ENCODE results near the gene PRKCI. TPM values are rescaled to one million over a fixed set of nuclear protein-coding genes. Genes with fewer than 3 reads are reported as not detected.
A peak's percentile ranks its signal among the peaks of the same experiment; 100 is the strongest.

Gene PRKCI
- total RNA-seq, 1 donor from 2014 or later: 167 TPM

- peak; percentile 53 for DNase-seq (ENCODE audit: low read depth)
Observed at GRCh38 chr3:170343859-170344258, 121.6 kb downstream of the PRKCI start.

- DNase-seq (ENCODE audit: low read depth): no peak
Observed at GRCh38 chr3:170344971-170345370, 122.7 kb downstream of the PRKCI start.

GRCh38 chr3:170346481-170347392 lies 124.5 kb downstream of the PRKCI start:
- peak; percentile 96 for DNase-seq (ENCODE audit: low read depth)

DNA sequence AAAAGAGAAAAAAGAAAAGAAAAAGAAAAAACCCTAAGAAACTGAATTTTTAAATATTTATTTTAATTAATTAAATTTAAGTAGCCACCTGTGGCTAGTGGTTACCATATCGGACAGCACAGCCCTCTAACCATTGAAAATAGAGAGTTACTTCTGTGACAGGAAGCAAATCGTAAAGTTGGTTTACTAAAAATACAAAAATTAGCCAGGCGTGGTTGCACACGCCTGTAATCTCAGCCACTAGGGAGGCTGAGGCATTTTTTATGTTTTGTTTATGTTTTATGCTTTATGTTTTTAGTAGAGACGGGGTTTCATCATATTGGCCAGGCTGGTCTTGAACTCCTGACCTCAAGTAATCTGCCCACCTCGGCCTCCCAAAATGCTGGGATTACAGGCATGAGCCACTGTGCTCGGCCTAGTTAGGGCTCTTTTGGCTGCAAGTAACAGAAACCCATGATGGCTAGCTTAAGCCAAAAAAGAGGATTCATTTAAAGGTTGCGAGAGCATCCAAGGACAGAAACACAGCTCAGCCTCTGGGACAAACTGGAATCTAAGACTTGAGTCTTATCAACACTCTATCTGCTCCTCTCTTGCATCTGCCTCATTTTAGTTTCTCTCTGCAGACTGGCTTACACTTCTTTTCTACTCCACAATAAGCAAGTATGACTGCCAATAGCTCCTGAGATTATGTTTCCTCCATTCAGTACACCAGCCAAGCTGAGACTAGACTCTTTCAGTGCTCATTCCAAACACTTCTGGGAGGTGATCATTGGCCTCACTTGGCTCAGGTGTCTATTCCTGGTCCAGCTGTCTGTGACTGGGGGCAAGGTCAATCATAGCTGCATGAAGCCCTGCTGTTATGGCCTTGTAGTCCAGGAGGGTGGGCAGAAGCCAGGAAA lies 128.5 kb downstream of the PRKCI start:
- no peak for DNase-seq (ENCODE audit: low read depth)

DNA sequence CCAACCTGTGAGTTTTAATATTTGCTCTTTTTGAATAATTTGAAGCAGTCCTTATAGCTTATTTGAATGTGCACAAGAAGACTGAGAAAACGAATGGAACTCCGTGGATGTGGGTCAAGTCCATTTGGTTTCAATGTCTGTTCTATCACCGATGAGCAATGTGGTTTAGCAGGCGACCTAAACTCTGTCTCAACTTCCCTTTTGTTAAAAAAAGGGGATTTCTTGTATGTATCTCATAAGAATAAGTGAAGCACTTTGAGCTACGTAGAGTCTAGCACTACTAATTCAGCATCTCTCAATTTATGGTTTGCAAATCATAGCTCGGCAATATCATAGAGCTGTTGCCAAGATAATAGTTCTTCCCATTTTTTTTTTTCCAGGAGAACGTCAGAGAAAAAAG lies 130.7 kb downstream of the PRKCI start:
- no peak for DNase-seq (ENCODE audit: low read depth)

GRCh38 chr3:170353485-170353884 lies 131.3 kb downstream of the PRKCI start:
- no peak for DNase-seq (ENCODE audit: low read depth)

DNA sequence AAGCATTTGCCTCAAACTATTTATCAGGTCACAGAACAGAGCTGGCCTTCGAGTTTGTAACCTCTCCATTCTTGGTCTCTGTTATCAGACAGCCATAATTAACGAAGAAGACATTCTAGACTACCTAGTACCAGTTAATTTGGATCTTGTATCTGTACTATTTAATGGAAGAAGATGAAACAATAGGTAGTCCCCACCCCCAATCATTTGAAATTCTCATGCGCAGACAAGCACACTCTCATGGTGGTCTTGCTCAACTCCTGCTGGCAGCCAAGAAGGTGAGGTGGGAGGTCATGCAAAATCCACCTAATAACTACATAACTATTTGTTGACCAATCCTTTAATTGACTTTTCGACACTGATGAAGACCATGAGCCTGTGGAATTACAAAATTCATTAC lies 132.5 kb downstream of the PRKCI start:
- DNase-seq (ENCODE audit: low read depth): no peak

Other genes with a start within 250 kb of the PRKCI start
- 28.6 and 50.5 TPM in 2 replicates for gene GPR160, start 184.4 kb upstream of the PRKCI start, total RNA-seq
- 10.4 and 39.1 TPM in 2 replicates for gene PHC3, start 40.7 kb upstream of the PRKCI start, total RNA-seq
- gene SKIL, start 135.3 kb downstream of the PRKCI start, total RNA-seq: 153 and 190 TPM in 2 replicates
- gene CLDN11, start 196.4 kb downstream of the PRKCI start, total RNA-seq: 17.5 and 27.5 TPM in 2 replicates